ES-I3 (cell line): ENCODE data around the gene TUBA3D.
A peak's percentile ranks its signal among the peaks of the same experiment; 100 is the strongest.
"Not testable (repeated sequence)": the region's sequence is repeated elsewhere in the genome, so short reads cannot be mapped to it uniquely, and the experiment has no call there.

Experiments
- H3K36me3 ChIP-seq: 2 replicates; pipeline ENCODE4 v1.6.1; 2013; ENCODE audit warnings: mild to moderate bottlenecking, low read length, control low read depth, moderate library complexity; ENCODE audit not compliant: insufficient read depth
- H3K4me1 ChIP-seq: 2 replicates; pipeline ENCODE4 v1.6.1; 2013; ENCODE audit warnings: mild to moderate bottlenecking, control low read depth, low read length; ENCODE audit not compliant: insufficient read depth
- H3K9ac ChIP-seq: 2 replicates; pipeline ENCODE4 v1.6.1; 2013; ENCODE audit warnings: low read depth, mild to moderate bottlenecking, low read length, moderate library complexity
- H3K9me3 ChIP-seq: 2 replicates; pipeline ENCODE4 v1.6.1; 2013; ENCODE audit warnings: mild to moderate bottlenecking, low read length, moderate library complexity; ENCODE audit not compliant: control insufficient read depth, insufficient read depth

Gene TUBA3D

GRCh38 chr2:131492418-131493198 lies 16.7 kb downstream of the TUBA3D start:
- H3K36me3 ChIP-seq = no peaks in the 10 kb centered on the region

GRCh38 chr2:131493199-131493968 lies 17.5 kb downstream of the TUBA3D start:
- Histone ChIP-seq H3K4me1 (no peaks in the 10 kb centered on the region; the same call in 1 of the 2 replicates), H3K9me3 (no peaks in the 10 kb centered on the region), H3K9ac (peak overlapping the region; percentile 87), H3K36me3 (no peaks in the 10 kb centered on the region)

More at GRCh38 chr2:131492418-131493198, 16.7 kb downstream of the TUBA3D start:
- H3K9me3 ChIP-seq = no peaks in the 10 kb centered on the region
- no peaks in the 10 kb centered on the region; the same call in 1 of the 2 replicates for H3K4me1 ChIP-seq
- peak overlapping the region; percentile 87 for H3K9ac ChIP-seq

- H3K9me3 ChIP-seq, H3K4me1 ChIP-seq, H3K9ac ChIP-seq, H3K36me3 ChIP-seq: not testable (repeated sequence)
These were observed 19.6 kb downstream of the TUBA3D start for GRCh38 chr2:131495506-131495905.

- not testable (repeated sequence) for H3K36me3 ChIP-seq
These were observed 22.5 kb downstream of the TUBA3D start for GRCh38 chr2:131498321-131498973.

GRCh38 chr2:131503587-131503986 lies 27.7 kb downstream of the TUBA3D start:
- not testable (repeated sequence) for H3K9ac ChIP-seq
- H3K36me3 ChIP-seq = peaks cover 10% of the 10 kb centered on the region

More at GRCh38 chr2:131498321-131498973, 22.5 kb downstream of the TUBA3D start:
- H3K9me3 ChIP-seq, H3K9ac ChIP-seq, H3K4me1 ChIP-seq: not testable (repeated sequence)

GRCh38 chr2:131504082-131504750 lies 28.3 kb downstream of the TUBA3D start:
- H3K4me1 ChIP-seq, H3K9me3 ChIP-seq, H3K9ac ChIP-seq: not testable (repeated sequence)
- H3K36me3 ChIP-seq = peaks cover 10% of the 10 kb centered on the region

More at GRCh38 chr2:131503587-131503986, 27.7 kb downstream of the TUBA3D start:
- H3K9me3 ChIP-seq, H3K4me1 ChIP-seq: not testable (repeated sequence)

- Histone ChIP-seq H3K36me3 (peaks cover 3% of the 10 kb centered on the region), H3K9ac (no peak overlapping the region), H3K9me3 (no peaks in the 10 kb centered on the region), H3K4me1 (no peaks in the 10 kb centered on the region)
These were observed 33.7 kb downstream of the TUBA3D start for GRCh38 chr2:131509615-131510014.

GRCh38 chr2:131511291-131511968 lies 35.5 kb downstream of the TUBA3D start:
- H3K4me1 ChIP-seq, H3K36me3 ChIP-seq, H3K9ac ChIP-seq: not testable (repeated sequence)

GRCh38 chr2:131511969-131512870 lies 36.3 kb downstream of the TUBA3D start:
- not testable (repeated sequence) for H3K36me3 ChIP-seq

More at GRCh38 chr2:131511291-131511968, 35.5 kb downstream of the TUBA3D start:
- not testable (repeated sequence) for H3K9me3 ChIP-seq

GRCh38 chr2:131514408-131515166 lies 38.7 kb downstream of the TUBA3D start:
- not testable (repeated sequence) for H3K9ac ChIP-seq, H3K4me1 ChIP-seq, H3K36me3 ChIP-seq, H3K9me3 ChIP-seq

More at GRCh38 chr2:131511969-131512870, 36.3 kb downstream of the TUBA3D start:
- H3K9ac ChIP-seq, H3K4me1 ChIP-seq, H3K9me3 ChIP-seq: not testable (repeated sequence)

- not testable (repeated sequence) for H3K4me1 ChIP-seq, H3K36me3 ChIP-seq, H3K9me3 ChIP-seq, H3K9ac ChIP-seq
These were observed 39.3 kb downstream of the TUBA3D start for GRCh38 chr2:131515235-131515634.

- H3K9me3 ChIP-seq = no peaks in the 10 kb centered on the region
- no peaks in the 10 kb centered on the region; the same call in 1 of the 2 replicates for H3K36me3 ChIP-seq
- no peaks in the 10 kb centered on the region for H3K4me1 ChIP-seq
- H3K9ac ChIP-seq = no peak overlapping the region
These were observed 40.1 kb downstream of the TUBA3D start for GRCh38 chr2:131516011-131516410.
